ENCODE measurements around the gene MYL7. TPM values are rescaled to one million over a fixed set of nuclear protein-coding genes. Genes with fewer than 3 reads are reported as not detected.

The MYL7 gene
- total and polyA plus RNA-seq, 7 donors: 0.15 to 1.7 (median 0.98) TPM; not detected in 3

DNA sequence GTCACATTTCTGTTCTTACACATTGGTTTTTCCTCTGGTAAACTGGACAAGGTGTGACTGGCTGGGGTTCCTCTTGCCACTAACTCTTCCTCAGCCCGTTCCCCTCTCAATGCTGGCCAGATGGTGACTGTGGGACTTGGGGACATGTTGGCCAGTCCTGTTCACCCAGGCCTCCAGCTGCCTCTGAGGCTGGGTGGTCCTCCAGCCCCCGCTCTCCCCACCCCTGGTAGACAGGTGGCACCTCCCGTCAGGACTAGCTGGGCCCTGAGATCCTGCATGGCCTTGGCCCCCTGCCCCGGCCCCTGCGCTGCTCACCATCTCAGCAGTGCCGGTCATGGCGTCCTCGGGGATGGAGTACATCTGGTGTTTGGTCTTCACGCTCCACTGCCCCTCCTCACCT lies 10.8 kb upstream of the MYL7 start:
- H3K27ac ChIP-seq: no peak overlapping the region
- H3K9me3 ChIP-seq: no peaks in the 10 kb centered on the region
- WGBS, 3 donors: 88 to 94% (median 90%) methylated on average over 9 of the region's 9 CpGs
- intact Hi-C loops (cut with DNase I): no loop called here
- H3K4me1 ChIP-seq: no peaks in the 10 kb centered on the region
- TF ChIP-seq, protein P1, sequence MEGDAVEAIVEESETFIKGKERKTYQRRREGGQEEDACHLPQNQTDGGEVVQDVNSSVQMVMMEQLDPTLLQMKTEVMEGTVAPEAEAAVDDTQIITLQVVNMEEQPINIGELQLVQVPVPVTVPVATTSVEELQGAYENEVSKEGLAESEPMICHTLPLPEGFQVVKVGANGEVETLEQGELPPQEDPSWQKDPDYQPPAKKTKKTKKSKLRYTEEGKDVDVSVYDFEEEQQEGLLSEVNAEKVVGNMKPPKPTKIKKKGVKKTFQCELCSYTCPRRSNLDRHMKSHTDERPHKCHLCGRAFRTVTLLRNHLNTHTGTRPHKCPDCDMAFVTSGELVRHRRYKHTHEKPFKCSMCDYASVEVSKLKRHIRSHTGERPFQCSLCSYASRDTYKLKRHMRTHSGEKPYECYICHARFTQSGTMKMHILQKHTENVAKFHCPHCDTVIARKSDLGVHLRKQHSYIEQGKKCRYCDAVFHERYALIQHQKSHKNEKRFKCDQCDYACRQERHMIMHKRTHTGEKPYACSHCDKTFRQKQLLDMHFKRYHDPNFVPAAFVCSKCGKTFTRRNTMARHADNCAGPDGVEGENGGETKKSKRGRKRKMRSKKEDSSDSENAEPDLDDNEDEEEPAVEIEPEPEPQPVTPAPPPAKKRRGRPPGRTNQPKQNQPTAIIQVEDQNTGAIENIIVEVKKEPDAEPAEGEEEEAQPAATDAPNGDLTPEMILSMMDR (IDR thresholded peaks at IDR 0.05): no peak
- H3K4me3 ChIP-seq: no peak overlapping the region
- ATAC-seq: no peak
- H3K27me3 ChIP-seq (ENCODE audit: insufficient read depth in 3 of 3, low read length in 2 of 3): no peaks in the 10 kb centered on the region
- no peak for DNase-seq
- no peaks in the 10 kb centered on the region for H3K36me3 ChIP-seq (ENCODE audit: insufficient read depth in 1 of 2, low read depth in 1 of 2)

DNA sequence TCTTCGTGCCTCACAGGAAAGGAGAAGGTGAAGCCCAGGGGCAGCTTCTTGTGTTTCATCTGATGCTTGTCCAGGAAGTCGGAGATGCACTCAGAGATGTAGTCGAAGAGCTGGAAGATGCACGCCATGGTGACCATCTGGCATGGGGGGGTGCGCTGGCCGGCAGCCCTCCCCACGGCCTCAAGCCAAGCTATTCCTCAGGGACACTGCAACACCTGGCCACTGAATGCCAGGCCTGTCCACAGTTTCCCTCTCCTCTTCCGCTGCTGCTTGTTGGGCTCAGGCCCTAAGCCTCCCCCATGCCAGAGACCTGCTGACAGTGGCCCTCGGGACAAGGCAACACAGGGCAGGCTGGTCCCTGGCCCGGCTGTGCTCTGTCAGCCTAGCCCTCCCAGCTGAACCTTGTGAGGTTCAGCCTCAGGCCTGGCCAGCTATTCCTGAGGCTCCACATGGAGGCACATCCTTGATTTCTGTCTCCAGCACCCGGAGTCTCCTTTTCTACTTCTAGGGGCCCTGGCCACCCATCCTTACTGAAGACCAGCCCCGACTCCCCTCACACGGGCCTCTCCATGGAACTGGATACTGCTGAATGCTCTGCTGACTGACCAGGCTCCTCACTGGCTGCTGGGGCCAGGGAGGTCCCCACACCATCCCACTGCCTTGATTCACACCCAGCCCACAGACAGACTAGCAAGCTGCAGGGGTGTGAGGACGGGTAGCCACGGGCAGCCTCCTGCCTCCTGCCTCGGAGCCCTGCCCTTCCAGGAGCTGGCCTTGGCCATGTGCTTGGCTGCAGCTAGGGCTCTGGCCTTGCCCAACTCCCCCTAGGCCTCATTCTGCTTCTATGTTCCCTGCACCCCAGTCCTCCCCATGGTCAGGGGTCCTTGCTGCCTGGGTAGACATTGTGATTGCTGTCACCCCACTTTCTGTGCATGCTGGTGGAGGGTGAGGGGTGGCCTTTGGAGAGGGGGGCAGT lies 10.1 kb upstream of the MYL7 start:
- Histone ChIP-seq H3K36me3 (ENCODE audit: insufficient read depth in 1 of 2, low read depth in 1 of 2) (no peaks in the 10 kb centered on the region), H3K27me3 (ENCODE audit: insufficient read depth in 3 of 3, low read length in 2 of 3) (peaks cover 0 to 6% (median 0%) of the 10 kb centered on the region in 3 donors), H3K27ac (no peak overlapping the region), H3K9me3 (no peaks in the 10 kb centered on the region), H3K4me3 (no peak overlapping the region), H3K4me1 (no peaks in the 10 kb centered on the region)
- DNase-seq: no peak
- 73 to 76% (median 75%) methylated on average over 15 to 16 of the region's 16 CpGs for WGBS, 3 donors
- ATAC-seq: no peak
- intact Hi-C loops (cut with DNase I): no loop called here
- TF ChIP-seq, protein P1 (IDR thresholded peaks at IDR 0.05): no peak

DNA sequence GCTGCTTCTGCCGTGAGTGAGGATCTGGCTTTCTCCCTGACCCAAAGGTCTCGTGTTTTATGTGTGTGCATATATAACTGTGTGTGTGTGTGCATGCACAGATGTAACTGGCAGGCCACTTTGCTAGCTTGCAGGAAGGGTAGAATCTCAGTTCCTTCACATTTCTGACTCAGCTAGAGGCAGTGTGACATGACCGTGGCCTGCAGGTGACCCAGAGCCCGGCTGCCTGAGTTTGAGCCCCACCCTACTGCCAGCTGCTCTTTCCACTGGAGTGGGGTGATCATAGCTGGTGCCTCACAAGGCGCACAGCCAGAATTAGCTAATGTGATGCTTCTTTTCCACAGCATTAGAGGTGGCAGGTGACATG lies 9.3 kb upstream of the MYL7 start:
- no peaks in the 10 kb centered on the region for H3K4me1 ChIP-seq
- 60 to 76% (median 69%) methylated on average over 5 of the region's 5 CpGs for WGBS, 3 donors
- H3K27me3 ChIP-seq (ENCODE audit: insufficient read depth in 3 of 3, low read length in 2 of 3): peaks cover 0 to 12% (median 3%) of the 10 kb centered on the region in 3 donors
- H3K4me3 ChIP-seq: no peak overlapping the region
- TF ChIP-seq, protein P1 (IDR thresholded peaks at IDR 0.05): no peak
- H3K9me3 ChIP-seq: no peaks in the 10 kb centered on the region
- H3K36me3 ChIP-seq (ENCODE audit: insufficient read depth in 1 of 2, low read depth in 1 of 2): no peaks in the 10 kb centered on the region
- DNase-seq (no peak), ATAC-seq (no peak)
- H3K27ac ChIP-seq: no peak overlapping the region
- intact Hi-C loops (cut with DNase I): no loop called here

DNA sequence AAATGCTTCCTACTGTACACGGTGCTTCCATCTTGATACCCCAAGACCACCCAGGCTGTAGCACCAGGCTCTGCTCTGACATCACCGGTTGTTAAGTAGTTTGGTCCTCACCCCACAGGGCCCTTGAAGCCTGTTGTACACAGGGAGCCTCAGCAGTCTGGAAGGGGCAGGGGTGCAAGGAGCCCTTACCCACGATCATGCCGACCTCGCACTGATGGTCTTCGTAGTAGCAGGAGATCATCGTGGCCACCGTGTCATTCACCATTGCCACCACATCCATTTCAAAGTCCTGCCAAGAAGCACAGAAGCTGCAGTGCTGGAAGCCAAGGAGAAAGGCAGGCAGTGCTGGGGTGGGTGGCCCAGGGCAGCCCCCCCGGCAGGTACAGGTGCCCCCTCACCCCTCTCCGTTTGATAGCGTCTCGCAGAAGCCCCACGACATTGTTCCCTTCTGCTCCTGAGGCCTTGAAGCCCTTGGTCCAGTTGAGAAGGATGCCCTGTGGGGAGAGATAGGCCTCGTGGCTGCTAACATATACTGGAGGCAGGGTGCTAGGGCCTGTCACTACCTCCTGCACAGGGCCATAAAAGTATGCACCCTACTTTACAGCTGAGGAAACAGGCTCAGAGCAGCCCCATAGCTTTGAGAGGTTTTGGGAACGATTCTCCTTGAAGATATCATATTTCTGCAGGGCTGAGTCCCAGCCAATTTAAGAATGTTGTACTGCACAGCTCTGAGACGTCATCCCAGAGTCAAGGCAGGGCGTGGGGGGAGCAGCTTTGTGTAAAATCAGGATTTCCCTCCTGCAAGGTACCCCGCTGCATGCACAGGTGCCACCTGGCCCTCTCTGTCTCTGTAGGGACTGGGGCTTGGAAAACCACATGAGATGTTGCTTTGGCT lies 8.7 kb upstream of the MYL7 start:
- Histone ChIP-seq H3K9me3 (no peaks in the 10 kb centered on the region), H3K4me3 (no peak overlapping the region), H3K4me1 (no peaks in the 10 kb centered on the region), H3K36me3 (ENCODE audit: insufficient read depth in 1 of 2, low read depth in 1 of 2) (no peaks in the 10 kb centered on the region), H3K27me3 (ENCODE audit: insufficient read depth in 3 of 3, low read length in 2 of 3) (peaks cover 0 to 18% (median 4%) of the 10 kb centered on the region in 3 donors), H3K27ac (no peak overlapping the region)
- no peak for ATAC-seq
- TF ChIP-seq, protein P1 (IDR thresholded peaks at IDR 0.05): no peak
- intact Hi-C loops (cut with DNase I): no loop called here
- no peak for DNase-seq
- 70 to 76% (median 72%) methylated on average over 18 of the region's 18 CpGs for WGBS, 3 donors
